Measurements from ENCODE around the gene RFXANK. TPM values are rescaled to one million over a fixed set of nuclear protein-coding genes. Genes with fewer than 3 reads are reported as not detected.

The RFXANK gene
- total and polyA plus RNA-seq, 2 donors (not counting 1 experiment from before 2014, with no cell fraction given): 77.9 to 100 TPM

GRCh38 chr19:19226663-19227062 is 34.6 kb downstream of the RFXANK start:
- Histone ChIP-seq H3K9me3 (ENCODE audit: control extremely low read depth in 1 of 3, control insufficient read depth in 2 of 3, insufficient read depth in 1 of 3, low read length in 2 of 3) (peaks cover 0 to 5% (median 0%) of the 10 kb centered on the region in 3 donors), H3K36me3 (replicated peaks in 1 of 2; ENCODE audit: control extremely low read depth in 1 of 2, control insufficient read depth in 1 of 2, extremely low read depth in 1 of 2, insufficient read depth in 2 of 2, low read length in 1 of 2) (no peaks in the 10 kb centered on the region), H2AFZ (ENCODE audit: insufficient read depth, low read depth, low read length, poor library complexity, severe bottlenecking) (no peak overlapping the region), H3K27ac (ENCODE audit: low read length in 2 of 2) (no peak overlapping the region), H3K4me1 (ENCODE audit: control insufficient read depth in 2 of 2, insufficient read depth in 2 of 2, low read length in 2 of 2) (peaks cover 10% of the 10 kb centered on the region in 2 donors), H3K4me2 (replicated peaks; ENCODE audit: low read depth, low read length, poor library complexity, severe bottlenecking) (no peak overlapping the region), H3K79me2 (ENCODE audit: control insufficient read depth, insufficient read depth, low read length) (no peaks in the 10 kb centered on the region), H3K4me3 (ENCODE audit: control extremely low read depth in 1 of 5, extremely low read depth in 1 of 5, insufficient read depth in 1 of 5, low read depth in 2 of 5, low read length in 4 of 5) (no peak overlapping the region), H3K9ac (ENCODE audit: low read length) (no peak overlapping the region), H3K27me3 (replicated peaks in 1 of 4; ENCODE audit: control extremely low read depth in 1 of 4, control insufficient read depth in 3 of 4, insufficient read depth in 4 of 4, low read length in 3 of 4) (peaks cover 0 to 35% (median 9%) of the 10 kb centered on the region in 4 experiments), H4K20me1 (ENCODE audit: control insufficient read depth, insufficient read depth, low read length, poor library complexity, severe bottlenecking) (no peaks in the 10 kb centered on the region)
- no peak overlapping the region for H3K4me3 Mint-ChIP-seq
- no peak for TF ChIP-seq CTCF (IDR thresholded peaks at IDR 0.05)
- TF ChIP-seq EZH2 (IDR thresholded peaks at IDR 0.05; ENCODE audit: borderline replicate concordance, insufficient read depth, low read depth, low read length, poor library complexity, severe bottlenecking): no peak
- H3K9me3 Mint-ChIP-seq (ENCODE audit: insufficient read depth): no peaks in the 10 kb centered on the region
- DNase-seq (no peak), ATAC-seq (ENCODE audit: low read depth) (no peak)
- H3K27ac Mint-ChIP-seq: no peak overlapping the region
- WGBS (ENCODE audit: insufficient coverage): 71% methylated on average over 10 of the region's 10 CpGs
- intact Hi-C loops (cut with micrococcal nuclease): no loop called here
- CTCF ChIA-PET: interaction anchor here (1.7 to 2.9 kb wide), 2 partner anchors 78 to 81 kb away, joined by 8 read pairs; no protein-coding TSS in a partner anchor
- POLR2A ChIA-PET: no interaction called here
- peaks cover 6% of the 10 kb centered on the region for H3K4me1 Mint-ChIP-seq
- peaks cover 22% of the 10 kb centered on the region for H3K27me3 Mint-ChIP-seq

GRCh38 chr19:19227217-19227616 is 35.2 kb downstream of the RFXANK start:
- Histone ChIP-seq H3K4me3 (ENCODE audit: control extremely low read depth in 1 of 5, extremely low read depth in 1 of 5, insufficient read depth in 1 of 5, low read depth in 2 of 5, low read length in 4 of 5) (no peak overlapping the region), H3K36me3 (replicated peaks in 1 of 2; ENCODE audit: control extremely low read depth in 1 of 2, control insufficient read depth in 1 of 2, extremely low read depth in 1 of 2, insufficient read depth in 2 of 2, low read length in 1 of 2) (no peaks in the 10 kb centered on the region), H4K20me1 (ENCODE audit: control insufficient read depth, insufficient read depth, low read length, poor library complexity, severe bottlenecking) (no peaks in the 10 kb centered on the region), H3K9ac (ENCODE audit: low read length) (no peak overlapping the region), H3K9me3 (ENCODE audit: control extremely low read depth in 1 of 3, control insufficient read depth in 2 of 3, insufficient read depth in 1 of 3, low read length in 2 of 3) (peaks cover 0 to 6% (median 0%) of the 10 kb centered on the region in 3 donors), H2AFZ (ENCODE audit: insufficient read depth, low read depth, low read length, poor library complexity, severe bottlenecking) (no peak overlapping the region), H3K27ac (ENCODE audit: low read length in 2 of 2) (no peak overlapping the region), H3K79me2 (ENCODE audit: control insufficient read depth, insufficient read depth, low read length) (no peaks in the 10 kb centered on the region), H3K4me1 (ENCODE audit: control insufficient read depth in 2 of 2, insufficient read depth in 2 of 2, low read length in 2 of 2) (peaks cover 10% of the 10 kb centered on the region in 2 donors), H3K4me2 (replicated peaks; ENCODE audit: low read depth, low read length, poor library complexity, severe bottlenecking) (no peak overlapping the region), H3K27me3 (replicated peaks in 1 of 4; ENCODE audit: control extremely low read depth in 1 of 4, control insufficient read depth in 3 of 4, insufficient read depth in 4 of 4, low read length in 3 of 4) (peaks cover 0 to 35% (median 9%) of the 10 kb centered on the region in 4 experiments)
- Mint-ChIP-seq H3K4me1 (peaks cover 6% of the 10 kb centered on the region), H3K9me3 (ENCODE audit: insufficient read depth) (no peaks in the 10 kb centered on the region), H3K4me3 (no peak overlapping the region), H3K27me3 (peaks cover 25% of the 10 kb centered on the region), H3K27ac (no peak overlapping the region)
- CTCF ChIA-PET: interaction anchor here (2.9 kb wide), 1 partner anchor 81 kb away, joined by 8 read pairs; no protein-coding TSS in a partner anchor
- WGBS (ENCODE audit: insufficient coverage): 89% methylated on average over 3 of the region's 4 CpGs
- intact Hi-C loops (cut with micrococcal nuclease): no loop called here
- DNase-seq: no peak
- ATAC-seq (ENCODE audit: low read depth): no peak
- no peak for TF ChIP-seq EZH2 (IDR thresholded peaks at IDR 0.05; ENCODE audit: borderline replicate concordance, insufficient read depth, low read depth, low read length, poor library complexity, severe bottlenecking)
- TF ChIP-seq CTCF (IDR thresholded peaks at IDR 0.05): no peak
- POLR2A ChIA-PET: no interaction called here

Measured in B cell (primary cell).